Measurements from ENCODE around the gene BRSK2.

DNA sequence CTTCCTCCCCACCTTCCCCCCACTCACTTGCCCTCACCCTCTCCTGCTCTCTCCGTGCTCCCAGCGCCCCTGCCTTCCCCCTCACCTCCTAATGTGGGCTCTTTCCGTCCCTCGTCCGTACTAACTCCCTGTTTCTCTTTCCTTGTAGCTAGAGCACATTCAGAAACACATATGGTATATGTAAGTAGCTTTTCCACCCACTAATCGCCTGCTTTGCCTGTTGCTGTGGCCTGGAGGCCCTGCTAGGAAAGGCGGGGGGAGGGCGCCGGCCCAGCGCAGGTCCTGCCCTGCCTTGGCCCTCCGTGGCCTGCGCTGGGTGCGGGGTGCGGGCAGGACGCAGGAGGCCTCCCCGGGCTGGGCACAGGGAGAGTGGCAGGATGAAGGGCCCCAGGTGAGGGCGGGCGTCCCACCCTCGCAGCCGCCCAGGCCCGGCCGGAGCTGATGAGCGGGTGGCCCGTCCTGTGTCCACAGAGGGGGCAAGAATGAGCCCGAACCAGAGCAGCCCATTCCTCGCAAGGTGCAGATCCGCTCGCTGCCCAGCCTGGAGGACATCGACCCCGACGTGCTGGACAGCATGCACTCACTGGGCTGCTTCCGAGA lies 55.2 kb downstream of the BRSK2 start:
- TF ChIP-seq, protein P1, sequence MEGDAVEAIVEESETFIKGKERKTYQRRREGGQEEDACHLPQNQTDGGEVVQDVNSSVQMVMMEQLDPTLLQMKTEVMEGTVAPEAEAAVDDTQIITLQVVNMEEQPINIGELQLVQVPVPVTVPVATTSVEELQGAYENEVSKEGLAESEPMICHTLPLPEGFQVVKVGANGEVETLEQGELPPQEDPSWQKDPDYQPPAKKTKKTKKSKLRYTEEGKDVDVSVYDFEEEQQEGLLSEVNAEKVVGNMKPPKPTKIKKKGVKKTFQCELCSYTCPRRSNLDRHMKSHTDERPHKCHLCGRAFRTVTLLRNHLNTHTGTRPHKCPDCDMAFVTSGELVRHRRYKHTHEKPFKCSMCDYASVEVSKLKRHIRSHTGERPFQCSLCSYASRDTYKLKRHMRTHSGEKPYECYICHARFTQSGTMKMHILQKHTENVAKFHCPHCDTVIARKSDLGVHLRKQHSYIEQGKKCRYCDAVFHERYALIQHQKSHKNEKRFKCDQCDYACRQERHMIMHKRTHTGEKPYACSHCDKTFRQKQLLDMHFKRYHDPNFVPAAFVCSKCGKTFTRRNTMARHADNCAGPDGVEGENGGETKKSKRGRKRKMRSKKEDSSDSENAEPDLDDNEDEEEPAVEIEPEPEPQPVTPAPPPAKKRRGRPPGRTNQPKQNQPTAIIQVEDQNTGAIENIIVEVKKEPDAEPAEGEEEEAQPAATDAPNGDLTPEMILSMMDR (IDR thresholded peaks at IDR 0.05; ENCODE audit: poor library complexity), result no peak
- TF ChIP-seq EZH2 (IDR thresholded peaks at IDR 0.05; ENCODE audit: borderline replicate concordance), result no peak
